GM19455 (cell line): ENCODE measurements around the gene AAK1.
"Not testable (repeated sequence)": the region's sequence is repeated elsewhere in the genome, so short reads cannot be mapped to it uniquely, and the experiment has no call there.

Experiments
- ATAC-seq: cut with Tn5 transposase; IDR thresholded peaks from one replicate; pipeline ENCODE4 v1.9.1; 2021; ENCODE audit not compliant: unreplicated experiment

AAK1 gene

DNA sequence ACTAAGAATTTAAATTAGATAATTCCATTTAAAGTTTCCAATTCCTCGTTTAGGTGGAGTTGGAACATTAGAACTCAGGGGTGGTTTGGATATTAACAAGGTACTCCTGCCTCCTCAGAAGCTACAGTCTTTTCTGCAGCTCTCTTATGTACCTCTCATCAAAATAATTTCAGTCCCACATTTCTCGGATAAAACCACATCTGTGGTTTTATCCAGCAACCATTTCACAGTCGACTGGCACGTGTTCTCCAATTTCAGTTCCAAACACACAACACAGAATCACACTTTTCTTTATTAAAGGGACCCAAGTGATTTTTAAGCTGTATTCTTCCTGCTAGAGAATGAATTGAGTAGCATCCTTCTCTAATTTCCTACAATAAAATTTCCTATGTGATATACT, 183.6 kb downstream of the AAK1 start:
- no peak for ATAC-seq

- no peak for ATAC-seq
Measured at GRCh38 chr2:69456950-69457445, 186.5 kb downstream of the AAK1 start.

GRCh38 chr2:69456154-69456553, 187.4 kb downstream of the AAK1 start:
- ATAC-seq, result no peak

DNA sequence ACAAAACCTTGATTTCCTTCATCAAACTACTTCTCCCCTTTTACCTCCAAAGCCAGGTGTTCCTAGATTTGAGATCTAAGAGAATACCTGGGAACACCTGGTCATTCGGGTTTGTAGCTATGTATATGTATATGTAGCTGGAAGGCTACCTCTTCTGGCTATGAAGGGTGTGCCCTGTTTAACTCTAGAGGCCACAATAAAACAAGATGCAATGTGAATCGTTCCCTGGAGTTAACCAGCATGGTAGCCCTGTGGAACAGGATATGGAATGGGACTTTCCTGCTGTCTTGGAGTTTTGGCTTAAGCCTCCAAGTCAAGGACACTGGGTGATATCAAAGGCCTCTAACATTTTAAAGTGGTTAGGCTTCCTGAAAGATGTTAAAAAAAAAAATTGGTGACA, 188.6 kb downstream of the AAK1 start:
- no peak for ATAC-seq

GRCh38 chr2:69453475-69454129, 189.9 kb downstream of the AAK1 start:
- no peak for ATAC-seq

- no peak for ATAC-seq
Measured at GRCh38 chr2:69452687-69453086, 190.9 kb downstream of the AAK1 start.

DNA sequence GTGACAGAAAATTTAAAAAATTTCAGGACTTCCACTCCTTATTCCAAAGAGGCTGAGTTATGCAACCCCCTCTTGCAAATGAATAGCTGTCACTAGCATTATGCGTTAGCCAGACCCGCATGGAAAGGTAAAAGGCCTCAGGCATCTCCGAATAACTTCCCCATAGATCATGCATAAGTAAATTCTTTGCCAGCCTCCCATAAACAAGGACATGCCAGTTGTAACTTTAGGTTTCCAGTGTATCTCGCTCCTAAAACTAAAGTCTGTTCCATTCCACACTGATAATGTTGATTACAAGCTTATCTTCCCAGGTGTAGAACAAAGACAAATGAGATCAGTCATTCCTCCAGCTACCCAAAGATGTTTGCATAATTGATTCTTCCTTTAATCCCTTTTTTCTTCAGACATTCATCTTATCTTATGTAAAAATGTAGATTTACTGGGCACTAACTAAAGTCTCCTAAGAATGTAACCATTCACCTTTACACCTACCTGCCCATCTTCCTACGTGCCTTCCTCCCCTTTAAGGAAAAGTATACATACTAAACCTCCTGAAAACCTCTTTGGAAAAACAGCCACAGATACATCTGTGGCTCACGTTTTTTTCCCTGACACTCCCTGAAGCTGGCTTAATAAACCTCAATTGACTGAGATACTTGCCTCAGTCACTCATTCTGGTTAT, 192.7 kb downstream of the AAK1 start:
- no peak for ATAC-seq

- ATAC-seq, result no peak
Measured at GRCh38 chr2:69449906-69450305, 193.6 kb downstream of the AAK1 start.

GRCh38 chr2:69443673-69444072, 199.9 kb downstream of the AAK1 start:
- ATAC-seq, result not testable (repeated sequence)

GRCh38 chr2:69439499-69439898, 204.0 kb downstream of the AAK1 start:
- not testable (repeated sequence) for ATAC-seq

DNA sequence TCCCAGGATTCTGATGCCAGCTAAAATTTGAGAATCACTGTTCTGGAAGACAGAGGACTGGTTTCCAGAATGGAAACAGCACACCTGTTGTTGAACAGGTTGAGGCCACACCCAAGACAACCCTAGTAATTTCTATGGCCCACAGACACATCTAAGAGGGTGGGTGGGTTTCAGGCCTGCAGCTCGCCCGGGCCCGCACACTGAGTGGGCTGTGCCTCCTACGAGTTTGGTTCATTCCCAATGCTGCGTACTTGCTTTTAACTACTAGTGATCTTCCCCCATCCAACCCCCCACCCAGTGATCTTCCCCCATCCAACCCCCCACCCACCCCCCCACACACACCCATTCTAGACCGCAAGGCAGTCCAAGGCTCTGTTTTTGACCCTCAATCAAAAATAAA, 205.0 kb downstream of the AAK1 start:
- ATAC-seq, result no peak

GRCh38 chr2:69437751-69438154, 205.8 kb downstream of the AAK1 start:
- ATAC-seq, result no peak

- peak; percentile 94 for ATAC-seq
Measured at GRCh38 chr2:69436938-69437750, 206.4 kb downstream of the AAK1 start, which contains the start of gene NFU1. TSS of gene NFU1 (minus strand) at chr2:69437435. CDS start at chr2:69437422, 13 bp downstream.

GRCh38 chr2:69436596-69436937, 207.0 kb downstream of the AAK1 start:
- no peak for ATAC-seq

- no peak for ATAC-seq
Measured at GRCh38 chr2:69434753-69435152, 208.8 kb downstream of the AAK1 start.

DNA sequence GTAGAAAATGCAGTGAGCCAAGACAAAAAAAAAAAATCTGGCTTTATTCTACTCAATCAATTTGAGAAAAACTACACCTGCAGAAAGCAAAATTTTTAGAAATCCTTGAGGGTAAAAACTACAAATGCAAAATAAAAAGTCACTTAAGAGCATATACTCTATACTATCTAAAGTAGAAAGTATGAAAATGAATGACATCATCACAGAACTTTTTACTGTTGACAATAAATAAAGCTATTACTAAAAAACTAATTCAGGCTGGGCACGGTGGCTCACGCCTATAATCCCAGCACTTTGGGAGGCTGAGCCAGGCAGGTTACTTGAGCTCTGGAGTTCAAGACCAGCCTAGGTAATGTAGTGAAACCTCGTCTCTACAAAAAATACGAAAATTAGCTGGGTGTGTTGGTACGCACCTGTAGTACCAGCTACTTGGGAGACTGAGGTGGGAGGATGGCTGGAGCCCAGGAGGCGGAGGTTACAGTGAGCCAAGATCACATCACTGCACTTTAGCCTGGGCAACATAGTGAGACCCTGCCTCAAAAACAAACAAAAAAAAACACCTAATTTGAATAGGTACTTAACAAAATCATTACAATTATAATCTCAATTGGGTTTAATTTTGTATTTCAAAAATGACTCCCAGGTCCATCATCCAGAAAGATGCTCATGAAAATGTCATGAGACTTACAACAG, 213.9 kb downstream of the AAK1 start:
- no peak for ATAC-seq

- ATAC-seq, result no peak
Measured at GRCh38 chr2:69428981-69429380, 214.6 kb downstream of the AAK1 start.

DNA sequence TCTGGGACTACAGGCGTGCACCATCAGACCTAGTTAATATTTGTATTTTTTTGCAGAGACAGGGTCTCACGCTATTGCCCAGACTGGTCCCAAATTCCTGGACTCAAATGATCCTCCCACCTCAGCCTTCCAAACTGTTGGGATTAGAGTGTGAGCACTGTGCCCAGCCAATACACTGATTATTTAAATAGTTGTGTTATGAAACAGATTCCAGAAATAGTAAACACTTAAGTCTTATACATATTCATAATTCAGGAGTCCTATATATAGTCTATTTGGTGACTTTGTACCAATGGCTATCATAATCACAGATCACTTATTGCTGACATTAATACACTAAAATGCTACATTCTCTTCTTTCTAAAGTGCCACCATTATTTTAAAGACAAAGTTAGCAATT, 219.1 kb downstream of the AAK1 start:
- ATAC-seq, result no peak

- ATAC-seq, result no peak
Measured at GRCh38 chr2:69422198-69422597, 221.3 kb downstream of the AAK1 start.

DNA sequence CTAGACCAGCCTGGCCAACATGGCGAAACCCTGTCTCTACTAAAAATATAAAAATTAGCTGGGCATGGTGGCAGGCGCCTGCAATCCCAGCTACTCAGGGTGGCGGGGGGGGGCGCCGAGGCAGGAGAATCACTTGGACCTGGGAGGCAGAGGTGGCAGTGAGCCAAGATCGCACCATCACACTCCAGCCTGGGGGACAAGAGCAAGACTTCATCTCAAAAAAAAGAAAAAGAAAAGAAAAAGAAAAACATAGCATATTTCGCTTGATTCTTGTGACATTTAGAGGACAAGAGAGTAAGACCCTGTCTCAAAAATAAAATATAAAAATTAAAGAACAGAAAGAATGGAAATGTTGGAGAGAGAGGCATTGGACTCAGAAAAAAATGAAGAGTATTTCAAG, 224.4 kb downstream of the AAK1 start:
- not testable (repeated sequence) for ATAC-seq

DNA sequence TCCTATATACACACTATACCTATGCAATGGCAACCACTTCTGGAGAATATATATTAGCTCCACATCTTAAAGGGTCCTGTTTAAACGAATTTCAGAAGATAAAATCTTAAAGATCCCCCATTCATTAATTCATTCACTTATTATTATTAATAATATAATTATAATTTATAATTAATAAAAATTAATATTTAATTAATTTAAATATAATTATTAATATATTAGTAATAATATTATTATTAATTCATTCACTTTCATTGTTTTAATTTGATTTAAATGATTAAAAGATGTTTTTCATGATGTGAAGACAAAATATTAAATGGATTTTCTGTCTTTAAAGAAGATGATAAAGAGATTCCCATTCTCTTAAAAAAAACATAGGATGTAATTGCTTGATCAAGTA, 227.4 kb downstream of the AAK1 start:
- ATAC-seq, result no peak
